Epithelial cell of proximal tubule (primary cell): ENCODE data around the gene KCNMB3. TPM values are rescaled to one million over a fixed set of nuclear protein-coding genes. Genes with fewer than 3 reads are reported as not detected.
"Not testable (repeated sequence)": the region's sequence is repeated elsewhere in the genome, so short reads cannot be mapped to it uniquely, and the experiment has no call there.

Experiments
- DNase-seq: peaks from one replicate; pipeline ENCODE4 v3.0.0-alpha.2; 2011; ENCODE audit warnings: low read depth
- H3K4me3 ChIP-seq: 2 replicates; pipeline ENCODE4 v1.5.1; 2011; ENCODE audit warnings: low read depth, mild to moderate bottlenecking, low read length
- total RNA-seq: library from RNA; depleted of rRNA; stranded (reverse); fragments of >200 nt; gene quantifications from 2 replicates; pipeline ENCODE4 v1.2.3, GENCODE V29; 2015
- TF ChIP-seq, protein P1 (sequence below): conservative IDR thresholded peaks from 2 replicates; pipeline ENCODE4 v1.5.1; 2012; ENCODE audit warnings: low read depth, mild to moderate bottlenecking, low read length

KCNMB3 gene
- total RNA-seq, 1 donor from 2014 or later = 0.40 TPM

DNA sequence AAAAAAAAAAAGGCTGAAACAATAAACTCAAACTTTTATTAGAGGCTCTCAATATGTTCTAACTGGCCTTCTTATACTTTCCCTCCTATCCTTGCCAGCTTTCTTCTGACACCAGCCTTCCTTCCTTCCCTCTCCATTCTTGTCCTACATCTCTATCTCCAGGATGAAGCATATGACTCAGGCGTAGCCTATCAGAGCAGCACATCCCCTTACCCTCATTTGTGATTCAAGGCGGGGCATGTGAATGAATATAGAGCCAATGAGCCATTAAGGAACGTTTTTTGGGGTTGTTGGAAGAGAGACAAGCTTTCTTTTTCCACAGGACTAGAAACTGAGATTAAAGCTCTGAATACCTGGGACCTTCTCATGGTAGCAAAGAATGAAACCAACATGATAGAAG, 25.1 kb upstream of the KCNMB3 start:
- no peak overlapping the region for H3K4me3 ChIP-seq
- TF ChIP-seq, protein P1, sequence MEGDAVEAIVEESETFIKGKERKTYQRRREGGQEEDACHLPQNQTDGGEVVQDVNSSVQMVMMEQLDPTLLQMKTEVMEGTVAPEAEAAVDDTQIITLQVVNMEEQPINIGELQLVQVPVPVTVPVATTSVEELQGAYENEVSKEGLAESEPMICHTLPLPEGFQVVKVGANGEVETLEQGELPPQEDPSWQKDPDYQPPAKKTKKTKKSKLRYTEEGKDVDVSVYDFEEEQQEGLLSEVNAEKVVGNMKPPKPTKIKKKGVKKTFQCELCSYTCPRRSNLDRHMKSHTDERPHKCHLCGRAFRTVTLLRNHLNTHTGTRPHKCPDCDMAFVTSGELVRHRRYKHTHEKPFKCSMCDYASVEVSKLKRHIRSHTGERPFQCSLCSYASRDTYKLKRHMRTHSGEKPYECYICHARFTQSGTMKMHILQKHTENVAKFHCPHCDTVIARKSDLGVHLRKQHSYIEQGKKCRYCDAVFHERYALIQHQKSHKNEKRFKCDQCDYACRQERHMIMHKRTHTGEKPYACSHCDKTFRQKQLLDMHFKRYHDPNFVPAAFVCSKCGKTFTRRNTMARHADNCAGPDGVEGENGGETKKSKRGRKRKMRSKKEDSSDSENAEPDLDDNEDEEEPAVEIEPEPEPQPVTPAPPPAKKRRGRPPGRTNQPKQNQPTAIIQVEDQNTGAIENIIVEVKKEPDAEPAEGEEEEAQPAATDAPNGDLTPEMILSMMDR = no peak
- no peak for DNase-seq

DNA sequence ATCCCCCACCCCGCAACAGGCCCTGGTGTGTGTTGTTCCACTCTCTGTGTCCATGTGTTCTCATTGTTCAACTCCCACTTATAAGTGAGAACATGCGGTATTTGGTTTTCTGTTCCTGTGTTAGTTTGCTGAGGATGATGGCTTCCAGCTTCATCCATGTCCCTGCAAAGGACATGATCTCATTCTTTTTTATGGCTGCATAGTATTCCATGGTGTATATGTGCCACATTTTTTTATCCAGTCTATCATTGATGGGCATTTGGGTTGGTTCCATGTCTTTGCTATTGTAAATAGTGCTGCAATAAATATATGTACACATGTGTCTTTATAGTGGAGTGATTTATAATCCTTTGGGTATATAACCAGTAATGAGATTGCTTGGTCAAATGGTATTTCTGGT, 23.5 kb upstream of the KCNMB3 start:
- not testable (repeated sequence) for DNase-seq, H3K4me3 ChIP-seq

DNA sequence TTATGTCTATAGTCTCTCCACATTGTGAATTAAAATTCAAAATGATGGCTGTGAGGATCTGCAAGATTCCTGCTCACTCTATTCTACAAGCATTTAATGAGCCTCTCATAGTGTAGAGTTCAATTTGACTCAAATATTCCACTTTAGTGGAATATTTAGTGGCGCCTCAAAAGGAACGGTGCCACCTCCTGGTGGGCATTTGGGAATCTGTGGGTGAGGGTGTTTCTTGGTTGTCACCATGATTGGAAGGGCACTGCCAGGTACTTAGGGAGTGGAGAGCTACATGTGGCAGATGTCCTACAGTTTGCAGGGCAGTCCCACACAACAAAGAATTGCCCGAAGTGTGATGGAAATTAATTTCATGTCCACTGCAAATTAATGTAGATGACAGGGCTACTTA, 21.5 kb upstream of the KCNMB3 start:
- no peak overlapping the region for H3K4me3 ChIP-seq
- TF ChIP-seq, protein P1 = peak; percentile 49
- no peak for DNase-seq

DNA sequence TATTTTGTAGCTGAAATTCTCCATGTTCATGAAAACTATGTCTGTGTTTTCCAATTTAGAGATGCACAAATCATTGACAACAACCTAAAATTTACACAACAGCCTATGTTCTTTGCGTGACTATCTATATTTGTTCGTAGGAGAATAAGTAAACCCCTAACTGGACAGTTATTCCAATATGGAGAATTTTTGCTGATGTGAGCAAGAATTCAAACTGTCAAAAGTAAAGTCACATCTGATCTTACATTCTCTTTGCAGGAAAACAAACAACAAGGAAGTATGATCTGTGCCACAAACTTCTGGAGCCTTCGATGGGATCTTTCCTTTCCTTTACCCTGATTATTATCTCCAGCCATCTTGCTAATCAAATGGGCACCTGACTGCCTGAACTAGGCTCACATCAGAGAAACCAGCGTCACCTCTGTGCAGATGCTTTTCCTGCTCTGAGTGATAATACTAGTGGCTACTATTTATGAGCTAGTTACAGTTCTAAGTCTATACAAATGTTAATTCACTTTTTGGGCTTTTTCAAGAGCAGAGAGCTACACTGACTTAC, 18.3 kb upstream of the KCNMB3 start:
- TF ChIP-seq, protein P1 = no peak
- H3K4me3 ChIP-seq = no peak overlapping the region
- DNase-seq = no peak

DNA sequence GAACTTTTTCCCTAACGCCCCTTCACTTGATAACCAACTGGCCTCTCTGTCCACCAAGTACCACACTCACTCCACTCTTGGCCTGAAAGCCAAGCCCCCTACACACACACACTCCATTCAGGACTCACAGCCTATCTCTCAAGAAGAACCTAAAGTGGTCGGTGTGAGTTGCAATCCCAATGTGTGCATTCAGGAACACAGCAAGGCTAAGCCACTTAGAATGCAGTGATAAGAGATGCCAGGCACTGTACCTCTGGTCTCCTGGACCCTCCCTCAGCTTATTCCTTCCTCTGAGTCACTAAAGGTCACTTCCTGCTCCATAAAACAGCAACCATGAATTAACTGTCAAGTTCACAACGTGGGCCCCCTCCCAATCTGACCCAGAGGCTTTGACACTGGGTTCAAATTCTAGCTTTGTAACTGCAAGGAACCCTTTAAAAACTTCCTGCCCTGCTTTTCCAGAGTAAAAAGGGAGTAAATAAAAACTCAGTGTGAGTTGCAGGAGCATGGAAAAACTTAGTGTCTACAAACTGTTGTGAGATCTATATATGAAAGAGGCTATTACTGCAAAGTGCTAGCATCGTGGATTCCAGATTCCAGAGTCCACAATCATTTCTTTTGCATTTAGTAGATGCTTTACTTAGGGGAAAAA, 17.6 kb upstream of the KCNMB3 start:
- no peak for DNase-seq
- TF ChIP-seq, protein P1 = no peak
- no peak overlapping the region for H3K4me3 ChIP-seq

DNA sequence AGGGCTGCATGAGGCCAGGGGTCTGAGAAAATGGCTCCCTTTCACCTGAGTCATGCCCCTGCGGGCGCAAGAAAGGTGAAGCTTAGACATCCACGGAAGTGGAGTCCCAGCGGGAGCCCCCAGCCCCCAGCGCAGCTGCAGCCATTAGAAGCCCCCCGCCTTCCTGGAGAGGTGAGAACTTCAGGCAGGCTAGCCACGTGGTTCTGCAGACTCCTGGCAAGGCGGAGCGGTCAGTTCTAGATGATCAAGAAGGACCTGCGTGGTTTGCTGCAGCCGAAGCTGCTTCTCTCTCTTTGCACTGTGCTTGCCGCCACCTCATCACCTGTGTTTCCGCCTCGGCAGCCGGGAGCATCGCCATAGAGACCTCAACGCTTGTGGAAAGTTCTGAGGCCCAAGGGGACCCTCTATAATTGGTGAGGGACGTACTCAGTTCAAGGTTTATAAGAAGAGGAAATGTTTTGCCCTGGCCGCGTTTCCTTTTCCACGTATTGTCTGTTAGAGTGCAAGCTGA, 15.8 kb upstream of the KCNMB3 start:
- TF ChIP-seq, protein P1 = no peak
- H3K4me3 ChIP-seq = no peak overlapping the region
- DNase-seq = no peak

DNA sequence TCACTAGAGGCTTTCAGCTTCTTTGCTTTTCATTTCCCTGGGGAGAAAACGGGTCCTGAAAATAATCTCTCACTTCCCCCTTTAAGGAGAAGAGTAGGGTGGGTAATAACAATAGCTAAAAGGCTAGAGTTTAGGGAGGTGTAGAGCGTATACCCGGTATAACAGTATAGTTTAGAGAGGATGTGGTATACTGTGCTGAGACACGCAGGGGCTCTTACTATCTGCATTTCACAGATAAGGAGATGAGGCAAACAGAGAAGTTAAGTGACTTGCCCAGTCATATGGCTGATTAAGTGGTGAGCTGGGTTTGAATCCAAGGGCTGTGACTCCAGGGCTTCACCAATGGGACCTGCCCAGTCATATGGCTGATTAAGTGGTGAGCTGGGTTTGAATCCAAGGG, 15.0 kb upstream of the KCNMB3 start:
- TF ChIP-seq, protein P1 = no peak
- H3K4me3 ChIP-seq = no peak overlapping the region

More for the DNA sequence above, 15.0 kb upstream of the KCNMB3 start:
- DNase-seq = no peak
